Measurements from ENCODE around the gene ATXN1.
"Not testable (repeated sequence)": the region's sequence is repeated elsewhere in the genome, so short reads cannot be mapped to it uniquely, and the experiment has no call there.

Gene ATXN1

DNA sequence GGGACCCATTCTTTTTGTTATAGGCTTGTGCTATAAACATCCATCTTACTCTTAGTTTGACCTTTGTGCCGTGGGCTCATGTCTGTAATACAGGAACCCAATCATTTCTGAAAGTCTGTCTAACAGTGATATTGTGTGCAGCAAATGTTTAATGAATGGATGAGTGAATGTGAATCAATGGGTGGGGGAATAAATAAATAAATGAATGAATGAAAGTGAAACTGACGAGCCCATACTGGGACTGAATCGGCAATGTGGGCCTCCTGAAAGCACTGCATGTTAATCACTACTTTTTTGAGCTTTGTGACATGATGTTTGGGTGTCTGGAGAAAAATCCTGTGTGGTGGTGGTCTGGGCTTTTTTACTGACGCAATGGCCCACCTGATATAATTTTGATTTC is 347.9 kb downstream of the ATXN1 start:
- no peak for DNase-seq (ENCODE audit: low read depth in 2 of 2)

DNA sequence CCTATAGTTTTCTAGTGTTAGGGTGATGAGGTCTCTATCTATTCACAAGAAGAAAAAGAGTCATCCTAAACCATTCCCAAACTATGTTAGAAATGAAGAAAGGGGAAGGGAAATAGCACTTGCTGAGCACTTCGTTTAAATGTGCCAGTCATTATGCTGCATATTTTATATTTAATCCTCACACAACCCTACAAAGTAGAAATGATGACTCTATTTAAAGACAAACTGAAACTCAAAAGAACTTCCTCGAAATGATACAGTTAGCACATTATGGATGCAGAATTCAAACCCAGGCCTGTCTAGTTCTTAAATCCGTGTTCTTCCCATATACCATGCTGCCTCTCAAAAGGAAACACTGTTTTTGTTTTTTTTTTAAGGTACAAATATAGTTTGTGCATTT is 348.3 kb downstream of the ATXN1 start:
- DNase-seq (ENCODE audit: low read depth in 2 of 2): no peak

DNA sequence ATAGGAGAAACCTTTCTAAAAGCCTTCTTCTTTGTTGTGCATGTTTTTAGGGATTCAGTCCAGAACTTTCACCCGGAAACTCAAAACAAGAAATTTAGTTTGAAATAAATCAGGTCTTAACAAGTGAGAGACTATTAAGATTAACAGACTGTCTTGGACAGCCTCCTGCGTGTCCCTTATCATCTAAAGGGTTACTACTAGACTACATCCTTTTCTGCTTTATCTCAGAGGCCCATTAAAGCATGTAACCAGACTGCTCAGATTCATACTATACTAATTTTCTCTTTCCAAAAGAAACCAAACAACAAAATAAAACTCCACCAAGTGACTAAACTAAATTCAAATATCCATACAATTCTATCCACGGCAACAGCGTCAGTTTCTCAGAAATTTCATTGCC is 349.1 kb downstream of the ATXN1 start:
- no peak for DNase-seq (ENCODE audit: low read depth in 2 of 2)

DNA sequence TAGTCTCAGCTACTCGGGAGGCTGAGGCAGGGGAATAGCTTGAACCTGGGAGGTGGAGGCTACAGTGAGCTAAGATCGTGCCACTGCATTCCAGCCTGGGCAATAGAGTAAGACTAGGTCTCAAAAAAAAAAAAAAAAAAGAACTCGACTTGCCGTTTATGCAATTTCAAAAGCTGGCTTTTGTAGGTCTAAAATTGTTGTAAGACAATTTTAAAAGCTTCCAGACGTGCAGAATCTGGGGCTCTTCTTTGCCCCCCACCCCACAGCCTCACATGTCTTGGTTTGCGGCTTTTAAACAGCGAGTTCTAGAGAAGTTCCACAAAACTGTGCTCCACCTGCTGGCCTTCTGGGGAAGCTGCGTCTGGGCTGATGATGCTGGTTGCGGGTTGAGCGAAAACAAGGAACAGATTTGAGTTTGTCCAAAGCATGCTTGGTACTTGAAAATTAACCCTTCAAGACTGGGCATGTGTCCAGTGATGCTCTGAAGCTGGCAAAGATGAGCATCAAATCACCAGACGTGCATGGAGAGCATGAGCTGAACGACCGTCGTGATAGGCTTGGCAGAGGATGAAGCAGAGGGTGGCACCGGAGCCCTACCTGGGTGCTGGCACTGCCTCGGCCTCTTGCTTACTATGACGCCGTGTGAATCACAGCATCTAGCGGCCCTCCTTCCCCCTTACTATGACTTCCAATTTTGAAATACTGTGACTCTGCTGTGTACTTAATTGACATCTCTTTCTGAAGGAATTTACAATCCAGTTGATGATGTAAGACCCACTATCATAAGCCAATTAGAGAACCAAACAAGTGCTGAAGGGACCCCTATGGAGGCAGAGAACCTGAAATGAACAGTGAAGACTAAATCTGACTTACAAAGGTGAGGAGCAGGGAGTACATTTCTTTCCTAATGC is 351.5 kb downstream of the ATXN1 start:
- peak; percentile 23 to 32 for DNase-seq (ENCODE audit: low read depth in 2 of 2)

DNA sequence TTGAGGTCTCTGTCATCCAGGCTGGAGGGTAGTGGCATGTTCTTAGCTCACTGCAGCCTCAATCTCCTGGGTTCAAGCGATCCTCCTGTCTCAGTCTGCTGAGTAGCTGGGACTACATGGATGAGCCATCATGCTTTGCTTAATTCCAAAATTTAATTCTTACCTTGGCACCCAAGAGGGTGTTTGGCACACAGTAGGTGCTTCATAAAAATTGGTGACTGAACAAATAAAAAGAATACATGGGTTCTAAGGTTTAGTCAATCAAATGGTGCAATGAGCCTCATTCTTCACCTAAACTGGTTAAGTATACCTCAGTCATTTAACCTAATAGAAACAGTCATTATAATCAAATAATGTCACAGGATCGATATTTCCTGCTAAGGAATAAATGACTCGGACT is 352.5 kb downstream of the ATXN1 start:
- DNase-seq (ENCODE audit: low read depth in 2 of 2): no peak

DNA sequence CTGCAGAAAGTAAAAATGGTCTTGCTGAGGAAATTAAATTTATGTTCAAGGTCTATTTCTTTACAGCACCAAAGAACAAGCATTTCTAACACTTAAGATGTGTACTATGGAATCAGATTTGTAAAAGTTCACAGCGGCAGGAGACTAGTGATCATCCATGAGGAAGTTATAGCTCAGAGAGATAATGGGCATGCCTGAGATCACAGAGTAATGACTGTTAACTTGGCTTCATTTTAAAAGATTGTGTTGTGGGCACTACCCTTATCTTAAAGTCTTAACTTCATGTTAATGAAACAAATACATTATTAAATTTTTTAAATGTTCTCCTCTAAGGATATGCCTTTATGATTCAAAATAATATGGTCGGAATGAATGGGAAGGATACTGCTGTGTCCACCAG is 354.3 kb downstream of the ATXN1 start:
- no peak for DNase-seq (ENCODE audit: low read depth in 2 of 2)

DNA sequence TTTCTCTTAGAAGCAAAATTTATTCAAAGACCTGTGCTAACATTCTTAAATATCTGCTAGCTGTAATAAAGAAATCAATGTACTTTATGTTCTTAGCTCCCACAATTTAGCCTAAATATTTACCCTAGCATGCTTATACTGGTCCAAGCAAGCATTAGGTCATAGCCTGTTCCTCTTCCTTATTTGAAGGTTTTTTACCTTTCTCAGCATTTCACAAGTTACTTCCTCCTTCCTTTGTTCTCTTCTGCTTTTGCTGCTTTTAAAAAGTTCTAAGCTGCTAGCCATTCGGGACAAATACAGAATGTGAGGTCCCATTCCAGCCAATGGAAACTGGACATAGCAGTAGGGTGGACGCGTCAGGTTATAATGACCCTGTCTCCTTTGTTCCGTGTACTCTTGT is 354.7 kb downstream of the ATXN1 start:
- not testable (repeated sequence) for DNase-seq (ENCODE audit: low read depth in 2 of 2)

DNA sequence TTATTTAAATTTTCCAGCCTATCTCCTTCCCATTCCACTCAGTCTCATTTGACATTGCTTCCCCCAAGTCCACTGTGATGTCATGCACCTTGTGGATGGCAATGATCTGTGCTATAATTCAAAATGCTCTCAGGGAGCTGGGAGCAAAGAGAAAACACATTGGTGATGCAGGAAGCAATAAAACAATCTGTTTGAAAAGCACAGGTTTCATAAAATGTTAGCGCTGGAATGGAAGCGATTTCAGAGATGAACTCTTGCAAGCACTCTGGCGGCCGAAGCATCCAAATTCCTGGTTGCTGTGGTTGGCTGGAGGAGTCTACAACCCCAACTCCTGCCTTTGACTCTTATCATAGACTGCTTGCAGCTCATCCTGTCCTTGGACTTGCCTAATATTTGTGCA is 355.9 kb downstream of the ATXN1 start:
- no peak for DNase-seq (ENCODE audit: low read depth in 2 of 2)

DNA sequence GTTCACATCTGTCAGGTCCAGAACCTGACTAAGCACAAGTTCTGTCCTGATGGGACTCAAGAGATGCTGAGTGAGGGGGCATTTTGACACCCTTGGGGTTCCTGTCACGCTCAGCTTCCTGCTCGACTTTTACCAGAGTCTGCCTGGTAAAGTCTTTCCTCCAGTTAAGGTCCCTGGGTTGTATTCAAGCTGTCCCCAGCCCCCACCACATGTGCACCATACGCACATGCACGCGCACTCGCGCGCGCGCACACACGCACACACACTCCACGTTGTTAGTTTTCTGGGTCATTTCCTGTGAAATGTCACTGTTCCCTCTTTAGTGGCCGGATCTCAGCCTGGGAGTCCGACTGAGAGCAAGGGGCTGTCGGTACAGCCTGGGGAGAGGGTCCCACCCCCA is 356.8 kb downstream of the ATXN1 start:
- DNase-seq (ENCODE audit: low read depth in 2 of 2): no peak

DNA sequence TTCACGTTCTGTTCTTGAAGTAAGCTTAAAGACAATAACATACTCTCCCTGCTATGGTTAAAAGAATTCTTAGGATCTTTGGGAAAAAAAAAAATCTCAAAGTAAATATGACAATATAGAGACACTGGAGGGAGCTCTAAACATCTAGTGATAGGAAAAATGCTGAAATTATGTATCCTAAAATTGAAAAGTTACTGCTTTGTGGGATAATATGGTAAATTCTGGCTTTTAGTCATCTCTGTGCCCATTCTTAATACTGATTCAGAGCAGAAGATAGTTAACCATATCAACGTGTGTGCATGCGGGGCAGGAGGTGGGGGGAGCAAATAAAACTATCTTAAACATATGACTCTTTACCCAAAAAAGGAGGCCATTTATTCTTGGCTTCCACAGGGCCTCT is 357.4 kb downstream of the ATXN1 start:
- no peak for DNase-seq (ENCODE audit: low read depth in 2 of 2)

DNA sequence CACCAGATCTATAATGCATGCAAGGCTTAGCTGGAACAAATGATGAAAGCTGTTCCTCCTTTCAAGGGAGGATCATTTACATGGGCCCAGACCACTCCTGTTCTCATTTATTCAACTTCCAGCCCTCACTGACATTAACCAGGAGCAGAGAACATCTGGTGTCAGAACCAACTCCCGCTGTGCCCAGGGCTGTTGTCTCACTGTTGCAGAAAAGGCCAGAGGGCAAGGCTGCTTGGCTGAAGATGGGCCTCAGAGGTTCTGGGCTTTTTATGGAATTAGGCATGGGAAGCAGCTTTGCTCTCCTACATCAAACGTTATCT is 358.7 kb downstream of the ATXN1 start:
- no peak for DNase-seq (ENCODE audit: low read depth in 2 of 2)

DNA sequence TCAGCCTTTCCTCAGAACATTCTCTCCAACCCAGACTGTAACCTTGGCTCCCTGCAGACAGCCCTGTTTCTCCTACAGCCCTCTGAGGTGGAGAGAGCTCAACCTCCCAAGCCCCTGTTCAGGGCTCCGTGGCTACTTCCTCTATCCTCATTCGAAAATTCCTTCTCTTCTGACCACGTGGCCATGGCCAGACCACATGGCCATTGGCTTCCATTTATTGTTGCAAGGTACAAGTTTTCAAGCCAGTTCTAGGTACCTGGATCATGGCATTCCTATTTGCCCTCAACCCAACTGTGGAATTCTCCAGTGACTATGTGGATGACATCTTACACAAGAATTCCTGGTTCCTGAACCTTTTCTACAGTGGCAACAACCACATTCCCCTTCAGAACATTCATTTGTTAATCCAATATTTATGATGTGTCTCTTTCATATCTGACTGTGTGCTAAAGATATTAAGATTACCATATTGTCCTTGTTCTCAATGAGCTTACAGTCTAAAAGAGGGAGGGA is 361.0 kb downstream of the ATXN1 start:
- no peak for DNase-seq (ENCODE audit: low read depth in 2 of 2)

DNA sequence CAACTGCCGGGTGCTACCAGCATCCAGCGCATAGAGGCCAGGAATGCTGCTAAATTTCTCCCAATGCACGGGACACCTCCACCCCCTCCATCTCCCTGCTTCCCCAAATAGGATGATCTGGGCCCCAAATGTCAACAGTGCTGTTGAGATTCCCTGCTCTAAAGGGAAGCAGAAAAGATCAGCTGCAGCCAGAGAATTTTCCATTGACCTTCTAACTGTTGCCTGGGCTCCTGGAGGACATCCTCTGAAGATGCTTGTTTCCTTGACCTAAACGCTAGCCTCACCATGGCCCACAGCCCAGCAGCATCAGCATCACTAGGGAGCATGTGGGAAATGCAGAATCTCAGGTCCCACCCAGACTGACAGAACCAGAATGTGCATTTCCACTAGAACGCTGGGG is 361.6 kb downstream of the ATXN1 start:
- no peak for DNase-seq (ENCODE audit: low read depth in 2 of 2)

DNA sequence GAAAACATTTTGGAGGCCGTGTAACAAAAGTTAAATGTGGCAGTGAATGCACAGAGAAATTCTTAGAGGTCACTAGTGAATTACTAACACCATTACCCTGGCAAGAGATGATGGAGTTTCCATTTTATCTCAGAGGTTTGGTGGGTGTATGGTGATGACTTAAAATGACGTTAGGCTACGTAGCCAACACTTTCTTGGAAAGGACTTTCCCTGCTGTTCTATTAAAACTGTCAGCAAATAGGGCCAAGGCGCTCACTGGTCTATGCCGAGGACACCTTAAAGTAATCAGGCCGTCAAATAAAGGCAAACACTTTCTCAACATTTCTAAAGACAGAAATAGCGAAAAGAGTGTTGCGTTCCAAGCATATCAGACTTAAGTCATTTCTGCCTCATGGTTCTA is 362.1 kb downstream of the ATXN1 start:
- no peak for DNase-seq (ENCODE audit: low read depth in 2 of 2)

DNA sequence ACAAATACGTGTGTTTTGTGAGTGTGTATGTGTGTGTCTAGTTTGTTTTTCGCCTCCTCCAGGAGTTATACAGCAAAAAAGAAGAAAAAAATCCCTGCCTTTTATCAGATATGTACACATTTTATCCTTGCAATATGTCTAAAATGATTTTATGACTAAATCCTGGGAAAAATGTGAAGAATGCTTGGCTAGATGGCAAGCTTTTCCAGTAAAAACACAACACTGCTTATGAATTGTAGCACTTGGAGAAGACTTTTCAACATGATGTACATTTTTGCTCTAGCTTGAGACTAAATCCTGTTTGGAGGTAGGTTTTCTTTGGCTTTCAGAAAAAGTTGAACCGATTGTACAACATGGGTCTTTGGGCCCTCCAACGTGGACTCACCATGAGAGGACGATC is 362.7 kb downstream of the ATXN1 start:
- no peak for DNase-seq (ENCODE audit: low read depth in 2 of 2)

DNA sequence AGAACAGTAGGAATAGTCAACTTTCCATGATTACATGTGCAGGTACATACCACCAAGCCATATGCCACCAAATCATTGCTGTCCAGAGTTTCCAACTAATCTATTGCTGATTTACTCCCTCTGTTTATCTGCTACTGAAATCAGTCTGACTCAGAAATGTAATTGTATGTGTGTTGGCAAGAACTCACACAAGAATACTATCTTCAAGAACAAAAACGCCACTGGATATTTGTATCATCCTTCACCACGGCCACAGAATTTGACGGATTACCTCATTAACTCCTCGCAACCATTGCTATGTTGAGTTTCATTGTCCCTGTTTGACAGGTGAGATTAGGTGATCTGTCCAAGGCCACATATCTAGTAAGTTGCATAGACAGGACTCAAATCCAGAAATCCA is 363.6 kb downstream of the ATXN1 start:
- no peak for DNase-seq (ENCODE audit: low read depth in 2 of 2)

DNA sequence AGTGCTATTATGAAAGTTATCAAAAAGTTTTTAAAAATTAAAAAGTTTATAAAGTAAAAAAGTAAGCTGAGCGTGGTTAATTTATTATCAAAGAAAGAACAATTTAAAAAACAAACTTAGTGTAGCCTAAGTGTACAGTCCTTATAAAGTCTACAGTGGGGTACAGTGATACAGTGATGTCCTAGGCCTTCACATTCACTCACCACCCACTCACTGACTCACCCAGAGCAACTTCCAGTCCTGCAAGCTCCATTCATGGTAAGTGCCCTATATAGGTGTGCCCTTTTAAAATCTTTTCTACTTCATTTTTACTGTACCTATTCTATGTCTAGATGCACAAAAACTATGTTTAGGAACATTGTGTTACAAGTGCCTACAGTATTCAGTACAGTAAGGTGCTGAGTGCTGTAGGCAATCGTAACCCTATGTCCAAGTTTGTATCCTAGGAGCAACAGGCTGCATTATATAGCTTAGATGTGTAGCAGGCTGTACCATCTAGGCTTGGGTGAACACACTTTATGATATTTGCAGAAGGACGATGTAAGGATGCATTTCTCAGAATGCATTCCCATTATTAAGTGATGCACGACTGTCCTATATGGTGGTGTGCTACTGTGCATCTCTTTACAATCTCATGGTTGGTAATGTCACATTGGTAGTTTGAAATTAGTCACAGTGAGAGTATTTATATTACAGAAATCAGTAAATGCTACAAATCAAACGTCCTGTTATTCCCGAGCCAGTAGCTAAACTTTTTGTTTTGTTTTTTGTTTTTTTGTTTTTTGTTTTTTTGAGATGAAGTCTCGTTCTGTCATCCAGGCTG is 364.6 kb downstream of the ATXN1 start:
- DNase-seq (ENCODE audit: low read depth in 2 of 2): no peak

DNA sequence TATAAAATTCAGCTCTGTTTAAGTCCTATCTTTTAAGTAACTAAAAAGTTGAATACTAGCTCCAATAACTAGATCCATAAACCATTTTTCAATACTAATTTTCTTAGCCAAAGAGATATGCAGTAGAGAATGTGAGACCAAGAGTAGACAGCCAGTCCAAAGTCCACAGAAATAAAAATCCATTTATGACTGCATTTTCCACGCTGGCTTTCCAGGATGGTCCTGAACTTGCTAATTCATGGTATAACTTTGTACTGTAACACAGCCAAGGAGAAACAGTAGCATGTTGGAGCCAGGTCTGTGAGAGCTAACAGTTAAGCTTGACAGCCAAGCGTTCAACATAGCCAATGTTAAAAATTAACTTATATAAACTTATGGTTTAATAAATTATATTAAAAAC is 366.6 kb downstream of the ATXN1 start:
- DNase-seq (ENCODE audit: low read depth in 2 of 2): no peak

DNA sequence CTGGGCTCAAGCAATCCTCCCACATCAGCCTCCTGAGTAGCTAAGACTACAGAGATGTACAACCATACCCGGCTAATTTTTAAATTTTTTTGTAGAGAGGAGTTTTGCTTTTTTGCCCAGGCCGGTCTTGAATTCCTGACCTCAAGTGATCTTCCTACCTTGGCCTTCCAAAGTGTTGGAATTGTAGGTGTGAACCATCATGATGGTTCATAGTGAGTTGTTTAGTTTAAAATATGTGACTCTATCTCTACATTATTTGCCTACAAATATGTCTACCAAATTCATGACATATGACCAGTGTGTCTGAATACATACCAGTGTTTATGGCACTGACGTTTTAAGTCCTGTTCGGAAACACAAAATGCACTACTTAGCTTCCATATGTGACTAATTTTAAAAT is 367.9 kb downstream of the ATXN1 start:
- DNase-seq (ENCODE audit: low read depth in 2 of 2): no peak

DNA sequence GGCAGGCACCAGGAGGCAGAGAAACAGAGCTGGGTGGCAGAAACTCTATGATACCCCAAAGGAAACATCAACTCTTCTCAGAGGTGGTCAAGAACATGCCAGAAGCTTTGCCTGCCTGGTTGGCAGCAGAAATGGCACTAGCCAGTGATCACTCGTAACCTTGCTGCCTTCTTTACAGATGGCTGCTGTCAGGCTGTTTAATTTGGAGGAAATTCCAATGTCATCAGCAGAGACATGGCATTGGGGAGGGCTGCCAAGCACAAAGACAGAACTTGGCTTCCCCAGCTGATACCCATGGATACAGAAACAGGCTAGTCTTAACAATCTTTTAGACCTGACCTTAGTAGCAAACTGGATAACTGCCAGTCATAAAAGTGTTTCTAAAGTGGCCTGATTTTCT is 369.2 kb downstream of the ATXN1 start:
- no peak for DNase-seq (ENCODE audit: low read depth in 2 of 2)

DNA sequence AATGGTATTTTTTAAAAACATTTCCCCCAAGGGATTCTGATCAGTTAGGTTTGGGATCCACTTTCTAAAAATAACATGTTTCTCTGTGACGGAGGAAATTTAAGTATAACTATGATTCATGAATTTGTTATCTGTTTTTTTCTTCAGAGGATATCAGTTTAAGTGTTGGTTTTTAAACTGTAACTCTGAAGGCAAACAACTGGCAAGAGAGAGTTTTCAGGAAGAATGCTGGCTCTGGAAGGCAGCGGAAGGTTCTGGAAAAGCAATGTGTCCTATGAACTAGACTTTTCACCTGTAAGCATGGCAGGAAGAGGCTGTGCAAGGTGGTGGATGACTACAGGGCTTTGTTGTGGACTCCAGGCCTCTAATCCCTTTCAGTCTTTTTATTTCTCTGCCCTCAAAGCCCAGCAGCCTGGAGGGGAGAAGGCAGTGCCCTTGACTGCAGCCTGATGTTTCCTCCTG is 369.8 kb downstream of the ATXN1 start:
- DNase-seq (ENCODE audit: low read depth in 2 of 2): no peak

DNA sequence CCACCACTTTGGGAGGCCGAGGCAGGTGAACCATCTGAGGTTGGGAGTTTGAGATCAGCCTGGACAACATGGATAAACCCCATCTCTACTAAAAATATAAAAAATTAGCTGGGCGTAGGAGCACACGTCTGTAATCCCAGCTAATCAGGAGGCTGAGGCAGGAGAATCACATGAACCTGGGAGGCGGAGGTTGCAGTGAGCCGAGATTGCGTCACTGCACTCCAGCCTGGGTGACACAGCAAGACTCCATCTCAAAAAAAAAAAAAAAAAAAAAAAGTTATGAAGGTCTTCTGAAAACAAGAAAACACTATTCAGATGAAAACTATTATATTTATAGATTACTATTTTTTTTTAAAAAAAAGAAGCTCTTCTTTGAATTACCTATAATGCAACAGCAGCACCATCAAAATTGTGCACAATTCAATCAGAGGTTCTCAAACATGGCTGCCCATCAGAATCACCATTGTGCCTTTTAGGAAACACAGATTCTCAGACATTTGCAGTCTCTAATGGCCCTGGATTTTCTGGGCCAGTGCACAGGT is 370.3 kb downstream of the ATXN1 start:
- DNase-seq (ENCODE audit: low read depth in 2 of 2): not testable (repeated sequence)

DNA sequence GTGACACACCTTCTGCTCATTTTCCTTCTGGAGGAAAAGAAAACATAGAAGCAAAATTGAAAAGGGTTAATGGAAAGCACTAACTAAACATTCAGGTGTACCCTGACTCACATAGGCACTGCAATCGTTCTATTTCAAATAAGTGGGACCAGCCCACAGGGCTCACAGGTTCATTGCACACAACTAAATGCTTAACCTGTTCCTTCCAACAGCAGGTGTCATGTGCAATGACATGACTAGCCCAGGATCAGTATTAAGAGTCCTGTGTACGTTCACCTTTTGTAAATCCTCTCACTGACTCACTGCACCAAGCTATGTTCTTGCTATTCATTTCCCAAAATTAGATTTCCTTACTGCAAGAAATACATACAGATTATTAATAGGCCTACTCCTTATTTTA is 371.6 kb downstream of the ATXN1 start:
- no peak for DNase-seq (ENCODE audit: low read depth in 2 of 2)
